Activated T-helper 2 cell treated with anti-CD3 and anti-CD28 coated beads, Interferon-gamma antibody, Interleukin-2, Interleukin-4, amounts not matched to agents 10 μg/mL and 5 μg/mL and 100 μg/mL, durations not matched to agents 14 hours and 24 hours and 36 hours (primary cell): ENCODE results near the gene SFMBT1. TPM values are rescaled to one million over a fixed set of nuclear protein-coding genes. Genes with fewer than 3 reads are reported as not detected.
A peak's percentile ranks its signal among the peaks of the same experiment; 100 is the strongest.
"Not testable (repeated sequence)": the region's sequence is repeated elsewhere in the genome, so short reads cannot be mapped to it uniquely, and the experiment has no call there.

Experiments
- DNase-seq: peaks from one replicate; pipeline ENCODE4 v3.0.0; 2021; ENCODE audit warnings: low spot score
- H3K27ac Mint-ChIP-seq: one replicate; pipeline ENCODE4 v1.8.0; 2021; ENCODE audit warnings: mixed read lengths
- H3K27me3 Mint-ChIP-seq: one replicate; pipeline ENCODE4 v1.8.0; 2021; ENCODE audit warnings: low read depth, mixed read lengths
- H3K36me3 Mint-ChIP-seq: one replicate; pipeline ENCODE4 v1.8.0; 2021; ENCODE audit warnings: low read depth, mixed read lengths
- H3K4me1 Mint-ChIP-seq: one replicate; pipeline ENCODE4 v1.8.0; 2021; ENCODE audit warnings: low read depth, mixed read lengths
- H3K4me3 Mint-ChIP-seq: one replicate; pipeline ENCODE4 v1.8.0; 2021; ENCODE audit warnings: low read depth, mild to moderate bottlenecking, moderate library complexity, mixed read lengths
- H3K9me3 Mint-ChIP-seq: one replicate; pipeline ENCODE4 v1.8.0; 2021; ENCODE audit warnings: mixed read lengths
- intact Hi-C: fragments of 100-400 bp; cut with micrococcal nuclease; formaldehyde crosslinking; loops from one replicate; pipeline ENCODE4 v1.15.1; 2023
- total RNA-seq: library from RNA; stranded (reverse); gene quantifications from 2 replicates; pipeline ENCODE4 v1.2.3, GENCODE V29; 2022

The SFMBT1 gene
- total RNA-seq, 1 donor from 2014 or later, result 23.4 TPM

DNA sequence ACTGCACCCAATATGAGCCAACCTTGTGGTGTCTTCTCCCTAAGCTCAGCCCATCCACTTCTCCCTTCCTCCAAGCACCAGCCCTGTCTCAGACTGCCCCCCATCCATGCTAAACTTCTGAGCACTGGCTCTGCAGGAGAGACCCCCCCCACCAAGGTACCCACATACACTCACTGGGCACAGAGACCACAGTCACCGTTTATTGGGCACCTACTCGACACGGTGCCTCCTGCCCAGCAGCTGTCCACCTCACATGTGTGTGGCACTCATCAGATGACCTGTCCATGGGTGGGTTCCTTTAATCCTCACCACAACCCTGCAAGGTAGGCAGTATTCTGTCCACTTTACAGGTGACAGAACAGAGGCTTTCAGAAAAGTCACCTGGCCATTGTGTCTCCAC lies 22.3 kb upstream of the SFMBT1 start:
- Mint-ChIP-seq H3K9me3 (no peaks in the 10 kb centered on the region), H3K27ac (no peak overlapping the region), H3K4me1 (peaks cover 10% of the 10 kb centered on the region), H3K36me3 (no peaks in the 10 kb centered on the region), H3K27me3 (peaks cover 12% of the 10 kb centered on the region), H3K4me3 (no peak overlapping the region)
- intact Hi-C loops, result no loop called here
- no peak for DNase-seq

DNA sequence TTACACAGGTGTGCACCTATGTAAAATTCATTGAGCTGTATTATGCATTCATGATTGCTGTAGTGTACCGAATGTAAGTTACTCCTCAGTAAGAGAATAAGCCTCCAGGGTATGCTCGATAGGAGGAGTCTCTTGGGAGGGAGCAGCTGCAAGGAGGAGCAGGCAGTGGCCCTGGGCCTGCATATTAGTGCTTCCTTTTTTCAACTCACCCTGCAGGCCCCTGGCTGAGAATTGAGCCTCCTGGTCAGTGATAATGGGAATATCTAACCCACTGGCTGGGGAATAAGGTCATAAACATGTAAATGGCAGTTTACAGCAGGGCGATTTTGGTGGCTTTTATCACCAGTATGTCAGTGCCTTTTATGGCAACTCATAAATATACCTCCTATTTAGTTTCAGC lies 21.7 kb upstream of the SFMBT1 start:
- no peak for DNase-seq
- Mint-ChIP-seq H3K36me3 (no peaks in the 10 kb centered on the region), H3K4me1 (peaks cover 6% of the 10 kb centered on the region), H3K9me3 (no peaks in the 10 kb centered on the region), H3K4me3 (no peak overlapping the region), H3K27ac (no peak overlapping the region), H3K27me3 (peaks cover 16% of the 10 kb centered on the region)
- intact Hi-C loops, result no loop called here

DNA sequence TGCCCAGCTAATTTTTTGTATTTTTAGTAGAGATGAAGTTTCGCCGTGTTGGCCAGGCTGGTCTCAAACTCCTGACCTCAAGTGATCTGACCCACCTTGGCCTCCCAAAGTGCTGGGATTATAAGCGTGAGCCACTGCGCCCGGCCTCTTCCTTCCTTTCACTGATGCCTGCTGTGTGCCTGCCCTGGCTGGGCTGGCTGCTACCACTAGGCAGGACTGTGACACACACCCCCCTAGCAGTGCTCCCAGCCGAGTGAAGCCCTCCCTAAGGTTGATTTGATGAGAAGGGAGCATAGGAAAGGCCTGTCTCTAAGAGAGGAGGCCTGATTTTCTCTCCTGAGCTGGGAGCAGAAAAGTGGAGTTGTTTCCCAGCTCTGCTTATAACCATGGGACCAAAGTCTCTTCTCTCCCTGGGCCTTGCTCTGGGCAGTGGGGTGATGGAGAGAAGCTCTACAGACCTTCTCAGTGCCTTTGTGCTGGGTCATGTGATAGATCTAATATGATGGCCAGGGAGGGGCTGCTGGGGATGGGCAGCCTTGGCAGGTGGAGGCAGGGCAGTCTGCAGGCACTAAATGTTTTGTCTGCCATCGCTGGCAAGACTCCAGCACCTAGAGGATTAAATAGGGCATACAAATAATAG lies 20.1 kb upstream of the SFMBT1 start:
- Mint-ChIP-seq H3K4me3 (no peak overlapping the region), H3K9me3 (no peaks in the 10 kb centered on the region), H3K27me3 (peaks cover 27% of the 10 kb centered on the region), H3K27ac (no peak overlapping the region), H3K4me1 (no peaks in the 10 kb centered on the region), H3K36me3 (no peaks in the 10 kb centered on the region)
- DNase-seq, result no peak
- intact Hi-C loops, result no loop called here

DNA sequence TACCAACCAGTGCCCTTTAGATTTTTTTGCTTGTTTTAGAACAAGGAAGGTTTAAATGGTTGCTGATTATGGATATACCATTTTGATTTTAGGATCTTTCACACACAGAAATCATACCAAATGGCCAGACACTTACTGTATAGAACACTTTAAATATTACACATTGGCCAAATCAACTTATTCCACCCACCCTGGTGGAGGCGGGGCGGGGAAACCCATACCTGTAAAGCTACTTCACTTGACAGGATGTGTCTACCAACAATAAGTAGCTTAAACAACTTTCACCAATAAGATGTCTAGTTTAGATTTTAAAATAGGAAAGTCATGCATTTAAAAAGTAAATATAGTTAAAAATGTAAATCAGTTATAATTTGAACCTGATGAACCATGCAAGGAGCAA lies 17.0 kb upstream of the SFMBT1 start:
- intact Hi-C loops, result no loop called here
- H3K4me1 Mint-ChIP-seq, result no peaks in the 10 kb centered on the region
- no peak overlapping the region for H3K4me3 Mint-ChIP-seq
- no peaks in the 10 kb centered on the region for H3K36me3 Mint-ChIP-seq
- no peak overlapping the region for H3K27ac Mint-ChIP-seq
- DNase-seq, result no peak
- H3K9me3 Mint-ChIP-seq, result no peaks in the 10 kb centered on the region
- H3K27me3 Mint-ChIP-seq, result peaks cover 34% of the 10 kb centered on the region

DNA sequence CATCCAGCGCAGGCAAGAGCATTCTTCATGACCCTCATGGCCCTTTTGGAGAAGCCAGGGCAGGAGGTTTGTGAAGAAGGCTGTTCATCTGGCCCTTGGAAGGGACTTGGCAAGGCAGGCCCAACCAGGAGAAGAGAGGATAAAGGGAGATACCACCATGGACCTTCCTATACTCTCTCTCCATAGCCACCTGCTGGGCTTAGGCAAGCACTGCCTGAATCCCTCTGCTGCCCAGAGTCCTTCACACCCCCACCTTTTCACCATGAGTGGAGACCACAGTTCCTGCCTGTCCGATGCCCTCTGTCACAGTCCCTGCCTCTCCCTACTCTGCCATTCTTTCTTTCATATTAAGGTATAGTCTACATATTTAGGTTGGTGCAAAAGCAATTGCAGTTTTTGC lies 10.6 kb upstream of the SFMBT1 start:
- Mint-ChIP-seq H3K36me3 (no peaks in the 10 kb centered on the region), H3K4me3 (no peak overlapping the region), H3K27me3 (peaks cover 10% of the 10 kb centered on the region), H3K27ac (no peak overlapping the region), H3K4me1 (no peaks in the 10 kb centered on the region), H3K9me3 (no peaks in the 10 kb centered on the region)
- no peak for DNase-seq
- intact Hi-C loops, result no loop called here

DNA sequence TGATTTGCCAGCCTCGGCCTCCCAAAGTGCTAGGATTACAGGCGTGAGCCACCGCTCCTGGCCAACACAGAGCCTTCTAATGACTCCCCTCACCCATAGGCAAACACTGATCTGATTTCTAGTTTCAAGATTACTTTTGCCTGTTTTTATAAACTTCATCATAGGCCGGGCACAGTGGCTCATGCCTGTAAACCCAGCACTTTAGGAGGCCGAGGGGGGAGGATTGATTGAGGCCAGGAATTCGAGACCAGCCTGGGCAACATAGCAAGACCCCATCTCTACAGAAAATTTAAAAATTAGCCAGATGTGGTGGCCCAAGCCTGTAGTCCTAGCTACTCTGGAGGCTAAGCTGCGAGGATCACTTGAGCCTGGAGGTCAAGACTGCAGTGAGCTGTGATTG lies 8.4 kb upstream of the SFMBT1 start:
- intact Hi-C loops, H3K36me3 Mint-ChIP-seq, H3K27ac Mint-ChIP-seq, H3K9me3 Mint-ChIP-seq, H3K4me3 Mint-ChIP-seq, H3K4me1 Mint-ChIP-seq, DNase-seq, H3K27me3 Mint-ChIP-seq: not testable (repeated sequence)

DNA sequence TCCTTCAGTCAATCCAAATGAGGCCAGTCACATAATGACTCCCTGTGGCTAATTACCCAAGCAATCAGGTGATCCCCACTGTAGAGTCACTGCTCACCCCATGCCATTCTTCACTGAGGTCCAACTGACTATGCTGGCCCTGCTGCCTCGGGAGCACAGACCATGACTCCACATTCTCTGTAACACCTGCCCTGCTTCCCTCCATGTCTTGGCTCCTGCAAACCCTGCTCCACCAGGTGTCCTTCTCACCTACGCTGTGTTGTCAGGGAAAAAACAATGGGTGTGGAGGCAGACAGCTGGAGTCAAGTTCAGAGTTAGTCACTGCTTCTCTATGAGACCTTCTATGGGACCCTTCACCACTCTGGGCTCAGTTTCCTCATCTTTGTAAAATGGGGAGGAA lies 6.1 kb upstream of the SFMBT1 start:
- Mint-ChIP-seq H3K27me3 (peaks cover 12% of the 10 kb centered on the region), H3K36me3 (no peaks in the 10 kb centered on the region), H3K4me1 (peaks cover 9% of the 10 kb centered on the region), H3K27ac (no peak overlapping the region), H3K4me3 (no peak overlapping the region), H3K9me3 (no peaks in the 10 kb centered on the region)
- no peak for DNase-seq
- intact Hi-C loops, result no loop called here

DNA sequence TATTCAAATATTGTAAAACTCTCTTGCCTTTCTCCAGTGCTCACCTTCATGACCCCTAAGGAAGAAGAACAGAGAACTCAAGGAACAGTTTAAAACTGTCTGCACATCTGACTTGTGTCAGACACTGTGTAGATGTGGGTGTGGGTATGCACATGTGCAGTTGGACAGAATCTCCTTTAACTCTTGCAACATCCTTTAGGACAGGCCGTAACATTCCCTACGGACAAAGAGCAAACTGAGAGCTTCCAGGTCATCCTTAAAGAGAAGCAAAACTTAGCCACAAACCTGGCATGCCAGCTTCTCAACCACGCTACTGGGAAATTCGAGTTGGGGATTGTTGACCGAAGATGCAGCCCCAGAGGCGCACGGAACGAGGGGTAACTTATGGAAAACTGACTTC lies 4.1 kb upstream of the SFMBT1 start:
- Mint-ChIP-seq H3K27ac (no peak overlapping the region), H3K36me3 (no peaks in the 10 kb centered on the region), H3K4me3 (no peak overlapping the region), H3K27me3 (peaks cover 13% of the 10 kb centered on the region), H3K4me1 (peaks cover 11% of the 10 kb centered on the region), H3K9me3 (no peaks in the 10 kb centered on the region)
- DNase-seq, result peak; percentile 1
- intact Hi-C loops, result no loop called here

DNA sequence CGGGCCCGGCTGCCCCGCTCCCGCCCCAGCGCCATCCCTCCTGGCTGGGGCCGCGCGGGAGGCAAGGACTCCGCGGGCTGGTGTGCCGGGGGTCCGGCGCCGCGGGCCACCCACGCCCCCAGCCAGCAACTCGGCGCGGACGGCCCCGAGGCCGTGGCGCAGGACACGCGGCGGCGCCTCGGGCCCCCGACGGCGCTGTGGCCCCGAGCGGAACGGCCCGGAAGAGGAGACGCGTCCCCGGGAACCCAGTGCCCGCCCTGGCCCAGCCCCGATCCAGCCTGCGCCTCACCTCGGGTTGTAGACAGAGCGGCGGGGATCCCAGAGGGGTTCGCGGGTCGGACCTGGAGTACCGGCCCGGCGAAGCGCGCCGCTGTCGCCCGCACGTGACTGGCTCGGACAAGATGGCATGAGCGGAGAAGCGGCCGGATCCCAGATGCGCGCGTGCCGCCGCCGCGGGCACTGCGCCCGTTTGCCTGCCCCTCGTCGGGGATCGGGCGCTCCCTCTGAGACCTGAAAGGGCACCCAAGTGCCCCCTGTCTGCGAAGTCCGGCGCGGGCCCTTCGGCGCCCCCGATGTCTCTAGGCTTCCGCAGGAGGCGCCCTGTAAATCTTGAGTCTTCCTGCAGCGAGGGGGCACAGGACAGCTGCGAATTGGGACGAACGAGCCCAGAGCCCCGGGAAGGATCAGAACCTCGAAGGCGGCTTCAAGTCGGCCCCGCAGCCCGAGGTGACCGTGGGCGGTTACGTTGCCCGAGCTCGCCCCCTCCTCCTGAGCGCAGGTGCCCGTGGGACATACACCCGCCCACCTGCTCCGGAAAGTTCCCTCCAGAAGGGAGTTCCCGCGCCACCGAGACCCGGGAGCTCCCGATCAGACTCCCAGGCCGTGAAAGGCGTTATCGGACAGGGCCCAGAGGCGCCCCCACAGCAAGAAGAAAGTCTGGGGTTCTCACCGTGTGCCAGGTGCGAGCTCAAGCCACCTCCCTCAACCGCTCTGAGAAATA lies 598 bp upstream of the SFMBT1 start:
- intact Hi-C loops, result loop anchor here (1.0 kb wide), 1 partner anchor 55 kb away; no protein-coding TSS in a partner anchor
- Mint-ChIP-seq H3K27me3 (peaks cover 13% of the 10 kb centered on the region), H3K36me3 (peaks cover 6% of the 10 kb centered on the region), H3K4me1 (peaks cover 33% of the 10 kb centered on the region), H3K9me3 (no peaks in the 10 kb centered on the region), H3K4me3 (peak overlapping the region; percentile 84), H3K27ac (peak overlapping the region; percentile 87)
- peak; percentile 54 for DNase-seq

DNA sequence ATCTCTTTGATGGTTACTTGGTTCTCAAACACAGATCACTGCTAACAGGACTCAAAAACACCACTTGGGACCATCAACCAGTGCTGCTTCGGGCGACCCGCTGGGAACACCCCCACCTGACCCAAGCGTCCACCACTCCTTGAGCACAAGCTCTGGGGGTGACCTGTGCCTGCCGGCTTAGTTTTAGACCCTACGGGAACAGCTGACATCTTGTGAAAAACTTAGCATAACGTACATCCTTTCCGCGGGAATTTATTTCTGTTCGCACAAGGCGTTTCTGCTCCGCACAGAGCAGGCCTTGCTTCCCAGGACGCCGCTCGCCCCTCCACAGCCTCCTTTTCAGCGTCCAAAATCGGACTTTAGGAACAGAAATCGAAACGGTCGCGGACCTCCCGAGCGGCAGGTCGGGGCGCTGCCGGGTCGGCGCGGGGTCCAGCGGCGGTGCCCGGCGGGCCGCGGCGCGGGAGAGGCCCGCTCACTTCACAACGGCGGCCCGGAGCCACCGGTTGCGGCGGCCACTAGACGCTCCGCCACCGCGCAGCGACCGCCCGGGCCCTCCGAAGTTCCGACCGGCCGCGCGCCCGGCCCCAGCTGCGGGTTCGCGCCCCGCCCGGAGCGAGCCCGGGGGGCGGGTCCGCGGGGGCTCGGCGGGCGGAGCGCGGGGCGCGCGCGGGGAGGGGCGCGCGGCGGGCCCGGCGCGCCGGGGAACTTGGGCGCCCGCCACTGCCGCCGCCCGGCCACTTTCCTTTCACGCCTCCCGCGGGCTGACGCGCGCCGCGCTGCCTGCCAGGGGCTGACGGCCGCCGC lies 959 bp downstream of the SFMBT1 start:
- intact Hi-C loops, result loop anchor here (1.0 to 5.0 kb wide), 3 partner anchors 62 to 148 kb away; partner anchors contain the start of gene STIMATE
- Mint-ChIP-seq H3K27me3 (peaks cover 13% of the 10 kb centered on the region), H3K27ac (peak overlapping the region; percentile 90), H3K4me1 (peaks cover 39% of the 10 kb centered on the region), H3K36me3 (peaks cover 6% of the 10 kb centered on the region), H3K4me3 (peak overlapping the region; percentile 91), H3K9me3 (no peaks in the 10 kb centered on the region)
- peak; percentile 48 for DNase-seq

DNA sequence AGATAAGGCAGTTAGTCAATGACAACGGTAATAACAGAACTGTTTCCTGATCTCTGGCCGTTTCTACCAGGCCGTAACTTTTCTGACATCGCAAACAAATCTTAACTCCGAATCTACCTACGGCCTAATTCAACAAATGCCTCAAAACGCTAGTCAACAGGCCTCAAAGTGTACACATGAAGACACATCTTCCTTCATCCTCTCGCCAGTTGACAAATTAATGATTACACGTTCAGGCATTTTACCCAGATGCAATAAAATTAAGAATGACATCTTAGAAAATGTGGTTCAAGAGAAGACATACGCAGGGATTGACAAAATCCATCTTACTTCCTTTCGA lies 1.5 kb downstream of the SFMBT1 start:
- Mint-ChIP-seq H3K27me3 (peaks cover 13% of the 10 kb centered on the region), H3K9me3 (no peaks in the 10 kb centered on the region), H3K4me1 (peaks cover 40% of the 10 kb centered on the region), H3K36me3 (peaks cover 6% of the 10 kb centered on the region), H3K4me3 (peak overlapping the region; percentile 91), H3K27ac (peak overlapping the region; percentile 90)
- intact Hi-C loops, result loop anchor here (1.0 to 5.0 kb wide), 3 partner anchors 61 to 148 kb away; partner anchors contain the start of gene STIMATE
- DNase-seq, result no peak

DNA sequence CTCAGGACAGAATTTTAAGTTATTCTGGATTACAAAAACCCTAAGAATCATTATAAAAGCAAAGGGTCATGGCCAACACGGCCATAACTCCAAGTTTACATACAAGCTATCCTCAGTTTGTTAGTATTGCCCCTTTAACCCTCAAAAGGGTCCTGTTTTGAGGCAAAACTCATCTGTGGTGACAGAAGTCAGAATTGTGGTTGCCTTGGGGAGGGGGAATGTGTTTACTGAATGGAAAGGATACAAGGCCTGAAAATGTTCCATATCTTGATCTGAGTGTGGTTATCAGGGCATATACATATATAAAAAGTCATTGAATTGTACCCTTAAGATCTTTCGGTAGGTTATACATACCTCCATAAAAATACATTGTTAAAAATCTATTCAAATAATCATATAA lies 2.1 kb downstream of the SFMBT1 start:
- no peak for DNase-seq
- intact Hi-C loops, result loop anchor here (1.0 to 5.0 kb wide), 3 partner anchors 60 to 147 kb away; partner anchors contain the start of gene STIMATE

More for the DNA sequence above, 2.1 kb downstream of the SFMBT1 start:
- peaks cover 13% of the 10 kb centered on the region for H3K27me3 Mint-ChIP-seq
- peaks cover 6% of the 10 kb centered on the region for H3K36me3 Mint-ChIP-seq
- H3K4me1 Mint-ChIP-seq, result peaks cover 46% of the 10 kb centered on the region
- no peak overlapping the region for H3K27ac Mint-ChIP-seq
- H3K9me3 Mint-ChIP-seq, result no peaks in the 10 kb centered on the region
- H3K4me3 Mint-ChIP-seq, result peak overlapping the region; percentile 91
